ENCODE measurements around the gene RWDD3.

DNA sequence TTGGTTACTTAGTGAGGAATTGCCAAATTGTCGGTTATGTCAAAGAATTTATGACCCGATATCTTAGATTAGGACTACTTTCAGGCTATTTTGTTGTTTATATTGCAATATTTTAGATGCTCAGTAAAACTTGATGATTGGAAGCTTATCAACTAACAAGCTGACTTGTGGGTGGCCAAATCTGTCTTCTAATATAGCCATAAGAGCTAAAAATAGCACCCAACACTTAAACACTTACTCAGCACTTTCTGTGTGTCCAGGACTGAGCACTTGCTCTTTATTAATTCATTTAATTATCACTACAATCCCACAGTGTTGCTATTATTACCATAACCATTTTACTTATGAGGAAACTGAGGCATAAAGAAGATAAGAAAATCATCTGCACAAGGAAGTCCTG lies 50.4 kb downstream of the RWDD3 start:
- TF ChIP-seq POLR2AphosphoS5 (IDR thresholded peaks at IDR 0.05; ENCODE audit: borderline replicate concordance, low read depth, low read length) (no peak), EZH2 (IDR thresholded peaks at IDR 0.05) (no peak), FOXP2 (optimal IDR thresholded peaks at IDR 0.05; ENCODE audit: control extremely low read depth, extremely low read length, insufficient read depth) (no peak)

Data from SK-N-MC (cell line).